Activated CD4-positive, alpha-beta memory T cell treated with anti-CD3 and anti-CD28 coated beads for 36 hours (primary cell): ENCODE data around the gene OTUD6A. TPM values are rescaled to one million over a fixed set of nuclear protein-coding genes. Genes with fewer than 3 reads are reported as not detected.

ENCODE experiments used
- CTCF ChIA-PET: fragments of 350-600 bp; sonication (Branson Sonifier 250); formaldehyde crosslinking; loops from one replicate; lab custom pipeline; 2021; ENCODE audit warnings: antibody characterized with exemption, inconsistent platforms; lab: Charles Lee
- POLR2A ChIA-PET: fragments of 350-600 bp; sonication (Branson Sonifier 250); formaldehyde crosslinking; loops from one replicate; lab custom pipeline; 2021; ENCODE audit warnings: antibody characterized with exemption; lab: Charles Lee
- DNase-seq: peaks from one replicate; pipeline ENCODE4 v3.0.0-alpha.2; 2020
- H3K27ac Mint-ChIP-seq: one replicate; pipeline ENCODE4 v1.8.0; 2021; ENCODE audit warnings: mixed read lengths
- H3K27me3 Mint-ChIP-seq: one replicate; pipeline ENCODE4 v1.8.0; 2021; ENCODE audit warnings: mixed read lengths
- H3K36me3 Mint-ChIP-seq: one replicate; pipeline ENCODE4 v1.8.0; 2021; ENCODE audit warnings: mixed read lengths
- H3K4me1 Mint-ChIP-seq: one replicate; pipeline ENCODE4 v1.8.0; 2021; ENCODE audit warnings: low read depth, mixed read lengths
- H3K4me3 Mint-ChIP-seq: one replicate; pipeline ENCODE4 v1.8.0; 2021; ENCODE audit warnings: mild to moderate bottlenecking, mixed read lengths
- H3K9me3 Mint-ChIP-seq: one replicate; pipeline ENCODE4 v1.8.0; 2021; ENCODE audit warnings: mixed read lengths
- intact Hi-C: fragments of 100-400 bp; cut with micrococcal nuclease; formaldehyde crosslinking; loops from one replicate; pipeline ENCODE4 v1.15.1; 2023
- total RNA-seq, 2 experiments: library from RNA; stranded (reverse); gene quantifications; one replicate each; pipeline ENCODE4 v1.2.3, GENCODE V29; 2021

OTUD6A gene
- total RNA-seq, 2 experiments from 2014 or later = not detected

DNA sequence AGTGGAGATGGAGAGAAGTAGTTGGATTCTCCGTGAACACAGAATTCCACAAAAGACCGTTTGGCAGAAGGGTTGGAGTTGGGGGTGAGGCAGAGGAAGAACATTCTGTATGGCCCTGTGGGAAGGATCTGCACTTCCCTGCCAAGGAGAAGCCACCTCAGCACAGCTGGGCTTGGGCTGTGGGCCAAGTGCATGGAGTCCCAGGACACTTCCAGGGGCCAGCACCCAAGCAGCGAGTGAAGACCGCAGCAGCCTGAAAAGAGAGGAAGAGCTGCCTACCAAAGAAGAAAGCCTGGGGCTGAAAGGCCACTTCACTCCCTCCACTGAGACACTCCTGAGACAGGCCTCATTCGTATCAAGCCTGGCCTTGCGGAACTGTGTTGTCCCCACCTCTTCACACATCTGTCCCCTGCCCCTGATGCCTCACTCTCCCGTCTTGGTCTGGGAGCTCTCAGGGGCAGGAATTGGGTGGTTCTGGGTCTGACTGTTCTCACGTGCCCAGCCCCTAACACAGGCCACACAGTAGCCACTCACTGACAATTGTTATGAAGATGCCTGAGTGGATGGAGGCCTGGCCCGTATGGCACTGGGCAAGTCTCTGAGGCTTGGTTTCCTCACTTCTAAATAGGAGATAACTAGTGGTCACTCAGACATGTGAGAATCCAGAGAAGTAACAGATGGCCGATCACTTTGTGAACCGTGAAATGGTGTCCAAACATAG is 9.2 kb upstream of the OTUD6A start:
- DNase-seq = no peak

DNA sequence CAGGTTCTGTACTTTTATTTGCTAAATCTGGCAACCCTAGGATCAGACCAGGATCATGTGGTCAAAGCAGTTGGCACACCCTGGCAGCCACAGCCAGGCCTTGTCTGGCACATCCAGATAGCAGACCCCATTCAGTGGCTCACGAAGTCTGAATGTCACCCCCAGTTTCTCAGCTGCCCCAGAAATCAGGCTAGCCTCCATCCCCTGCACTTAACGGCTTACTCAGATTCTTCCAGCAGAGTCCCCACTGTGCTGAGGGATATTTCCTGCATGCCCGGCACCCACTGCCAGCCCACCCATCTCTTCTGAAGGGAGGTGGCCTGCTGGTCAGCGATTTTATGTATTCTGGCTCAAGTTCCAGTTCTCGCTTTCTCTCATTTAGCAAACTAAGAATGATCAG is 7.9 kb upstream of the OTUD6A start:
- intact Hi-C loops = no loop called here
- ChIA-PET CTCF (no interaction called here), POLR2A (no interaction called here)
- no peak for DNase-seq
- H3K4me3 Mint-ChIP-seq = no peak overlapping the region
- H3K27ac Mint-ChIP-seq = no peak overlapping the region
- no peaks in the 10 kb centered on the region for H3K4me1 Mint-ChIP-seq
- H3K9me3 Mint-ChIP-seq = no peaks in the 10 kb centered on the region
- H3K27me3 Mint-ChIP-seq = no peaks in the 10 kb centered on the region
- H3K36me3 Mint-ChIP-seq = no peaks in the 10 kb centered on the region

More for the DNA sequence above, 9.2 kb upstream of the OTUD6A start:
- no peaks in the 10 kb centered on the region for H3K9me3 Mint-ChIP-seq
- no peak overlapping the region for H3K27ac Mint-ChIP-seq
- H3K4me1 Mint-ChIP-seq = no peaks in the 10 kb centered on the region
- H3K36me3 Mint-ChIP-seq = no peaks in the 10 kb centered on the region
- no peak overlapping the region for H3K4me3 Mint-ChIP-seq
- H3K27me3 Mint-ChIP-seq = no peaks in the 10 kb centered on the region
- CTCF ChIA-PET = no interaction called here
- intact Hi-C loops = no loop called here
- POLR2A ChIA-PET = no interaction called here

DNA sequence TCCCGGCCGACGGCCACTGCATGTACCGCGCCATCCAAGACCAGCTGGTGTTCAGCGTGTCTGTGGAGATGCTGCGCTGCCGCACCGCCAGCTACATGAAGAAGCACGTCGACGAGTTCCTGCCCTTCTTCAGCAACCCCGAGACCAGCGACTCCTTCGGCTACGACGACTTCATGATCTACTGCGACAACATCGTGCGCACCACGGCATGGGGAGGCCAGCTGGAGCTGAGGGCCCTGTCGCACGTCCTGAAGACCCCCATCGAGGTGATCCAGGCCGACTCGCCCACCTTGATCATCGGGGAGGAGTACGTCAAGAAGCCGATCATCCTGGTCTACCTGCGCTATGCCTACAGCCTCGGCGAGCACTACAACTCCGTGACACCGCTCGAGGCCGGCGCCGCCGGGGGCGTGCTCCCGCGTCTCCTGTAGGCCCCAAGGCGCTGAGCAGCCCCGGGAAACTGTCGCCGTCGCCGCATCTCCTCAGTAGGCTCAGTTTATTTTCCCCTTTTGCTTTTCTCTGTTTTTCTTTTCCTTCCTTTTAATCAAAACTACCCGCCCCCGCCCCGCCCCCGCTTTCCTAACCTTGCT is 799 bp downstream of the OTUD6A start:
- Mint-ChIP-seq H3K27me3 (no peaks in the 10 kb centered on the region), H3K4me1 (no peaks in the 10 kb centered on the region), H3K27ac (no peak overlapping the region), H3K36me3 (no peaks in the 10 kb centered on the region), H3K4me3 (no peak overlapping the region), H3K9me3 (no peaks in the 10 kb centered on the region)
- CTCF ChIA-PET = no interaction called here
- no peak for DNase-seq
- intact Hi-C loops = no loop called here
- POLR2A ChIA-PET = no interaction called here

GRCh38 chrX:70066646-70067045 is 4.4 kb downstream of the OTUD6A start:
- intact Hi-C loops = no loop called here
- no peaks in the 10 kb centered on the region for H3K27me3 Mint-ChIP-seq
- no peaks in the 10 kb centered on the region for H3K4me1 Mint-ChIP-seq
- H3K4me3 Mint-ChIP-seq = no peak overlapping the region
- DNase-seq = no peak
- ChIA-PET POLR2A (no interaction called here), CTCF (no interaction called here)
- H3K27ac Mint-ChIP-seq = no peak overlapping the region
- no peaks in the 10 kb centered on the region for H3K36me3 Mint-ChIP-seq
- no peaks in the 10 kb centered on the region for H3K9me3 Mint-ChIP-seq

DNA sequence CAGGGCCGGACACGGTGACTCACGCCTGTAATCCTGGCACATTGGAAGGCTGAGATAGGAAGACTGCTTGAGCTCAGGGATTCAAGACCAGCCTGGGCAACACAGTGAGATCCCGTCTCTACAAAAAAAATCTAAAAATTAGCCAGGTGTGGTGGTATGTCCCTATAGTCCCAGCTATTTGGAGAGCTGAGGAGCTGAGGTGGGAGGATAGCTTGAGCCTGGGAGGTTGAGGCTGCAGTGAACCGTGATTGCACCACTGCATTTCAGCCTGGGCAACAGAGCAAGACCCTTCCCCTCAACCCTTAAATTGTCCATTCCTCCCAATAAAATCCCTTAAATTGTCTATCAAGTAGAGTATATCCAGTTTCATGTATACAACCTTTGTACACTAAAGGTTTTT is 17.0 kb downstream of the OTUD6A start:
- Mint-ChIP-seq H3K4me1 (no peaks in the 10 kb centered on the region), H3K9me3 (no peaks in the 10 kb centered on the region), H3K4me3 (no peak overlapping the region), H3K27me3 (no peaks in the 10 kb centered on the region), H3K27ac (no peak overlapping the region), H3K36me3 (no peaks in the 10 kb centered on the region)
- no peak for DNase-seq
- intact Hi-C loops = no loop called here
- CTCF ChIA-PET = no interaction called here
- POLR2A ChIA-PET = no interaction called here

- intact Hi-C loops = no loop called here
- Mint-ChIP-seq H3K4me1 (no peaks in the 10 kb centered on the region), H3K27ac (no peak overlapping the region), H3K36me3 (no peaks in the 10 kb centered on the region), H3K9me3 (no peaks in the 10 kb centered on the region), H3K4me3 (no peak overlapping the region), H3K27me3 (no peaks in the 10 kb centered on the region)
- ChIA-PET CTCF (no interaction called here), POLR2A (no interaction called here)
- no peak for DNase-seq
Measured at GRCh38 chrX:70079870-70080269, 17.6 kb downstream of the OTUD6A start.

DNA sequence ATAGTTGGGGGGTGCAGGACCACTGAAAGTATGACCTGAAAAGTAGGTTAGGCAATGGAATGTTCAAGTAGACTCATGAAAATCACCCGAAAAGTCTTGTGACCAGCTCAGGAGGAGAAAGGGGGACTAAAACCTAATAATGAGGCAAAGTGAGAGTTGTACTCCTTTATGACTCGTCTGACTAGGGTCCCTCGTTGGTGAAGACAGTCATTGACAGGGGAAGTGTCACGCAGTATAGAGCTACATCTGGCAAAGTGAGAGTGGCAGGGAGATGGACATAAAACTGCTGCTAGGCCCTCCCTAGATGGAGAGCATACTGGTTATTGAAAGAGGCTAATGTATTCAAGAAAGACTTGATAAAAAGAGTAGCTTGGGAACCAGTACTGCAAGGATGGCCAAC is 20.5 kb downstream of the OTUD6A start:
- Mint-ChIP-seq H3K4me3 (no peak overlapping the region), H3K27me3 (no peaks in the 10 kb centered on the region), H3K4me1 (no peaks in the 10 kb centered on the region), H3K9me3 (no peaks in the 10 kb centered on the region), H3K27ac (no peak overlapping the region), H3K36me3 (no peaks in the 10 kb centered on the region)
- ChIA-PET POLR2A (no interaction called here), CTCF (no interaction called here)
- DNase-seq = no peak
- intact Hi-C loops = no loop called here

DNA sequence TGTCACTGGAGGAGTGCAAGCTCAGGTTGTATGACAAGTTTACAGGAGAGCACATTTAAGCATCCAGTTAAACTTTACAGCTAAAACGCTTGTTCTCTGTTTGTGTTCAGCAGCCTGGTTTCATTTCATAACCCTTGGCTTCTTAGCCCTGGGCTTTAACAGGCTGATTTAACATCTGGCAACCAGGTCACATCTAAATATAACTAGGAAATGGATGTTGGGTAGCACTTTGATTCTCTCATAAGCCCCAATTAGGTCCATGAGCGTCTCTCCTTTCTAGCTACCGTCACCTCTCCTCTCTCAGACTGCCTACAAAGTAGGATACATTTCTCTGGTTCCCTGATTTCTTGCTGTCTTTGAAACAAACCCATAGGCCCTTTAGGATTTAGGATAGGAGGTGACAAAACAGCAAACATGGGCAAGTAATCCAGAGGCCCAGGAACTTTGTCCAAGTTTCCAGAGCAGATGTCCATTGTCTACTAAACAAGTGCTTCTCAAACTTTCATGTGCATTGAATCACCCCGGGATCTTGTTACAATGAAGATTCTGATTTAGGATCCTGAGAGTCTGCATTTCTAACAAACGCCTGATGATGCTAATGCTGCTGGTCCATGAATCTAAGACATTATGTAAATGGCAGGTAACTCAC is 22.5 kb downstream of the OTUD6A start:
- H3K4me3 Mint-ChIP-seq = no peak overlapping the region
- ChIA-PET POLR2A (no interaction called here), CTCF (no interaction called here)
- H3K4me1 Mint-ChIP-seq = no peaks in the 10 kb centered on the region
- H3K27ac Mint-ChIP-seq = no peak overlapping the region
- DNase-seq = no peak
- H3K27me3 Mint-ChIP-seq = no peaks in the 10 kb centered on the region
- no peaks in the 10 kb centered on the region for H3K36me3 Mint-ChIP-seq
- intact Hi-C loops = no loop called here
- no peaks in the 10 kb centered on the region for H3K9me3 Mint-ChIP-seq

DNA sequence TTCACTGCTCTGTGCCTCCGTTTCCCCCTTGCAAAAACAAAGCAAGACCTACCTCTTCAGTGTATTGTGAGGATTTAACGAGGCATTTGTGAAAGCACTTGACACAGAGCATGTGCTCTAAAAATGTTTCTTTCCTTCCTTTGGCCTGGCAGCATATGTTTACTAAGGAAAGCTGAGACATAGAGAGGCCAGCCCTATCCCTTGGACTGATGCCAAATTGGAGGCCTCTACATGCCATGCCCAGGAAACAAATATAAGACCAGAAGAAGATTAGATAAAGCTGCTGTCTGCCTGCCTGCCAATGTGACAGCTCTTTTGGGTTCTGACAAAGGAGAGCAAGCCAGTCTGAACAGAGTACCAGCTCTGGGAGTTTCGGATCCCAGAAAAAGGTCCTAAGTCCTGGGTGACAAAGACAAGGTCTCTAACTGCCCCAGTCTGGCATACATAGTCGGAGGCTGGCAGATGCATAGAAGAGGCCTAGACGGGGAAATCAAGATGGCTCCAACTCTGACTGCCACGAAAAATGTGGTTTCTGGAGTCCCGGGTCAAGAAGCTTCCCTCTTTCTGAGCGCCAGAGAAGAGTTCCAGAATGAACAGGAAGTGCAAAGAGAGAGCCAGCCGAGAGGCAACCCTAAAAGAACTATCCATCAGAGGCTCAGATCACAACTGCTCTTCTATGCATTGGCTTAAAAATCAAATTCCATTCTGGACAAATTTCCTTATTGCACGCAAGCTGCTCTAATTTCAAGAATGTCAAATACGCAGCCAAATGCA is 25.8 kb downstream of the OTUD6A start:
- no peak overlapping the region for H3K27ac Mint-ChIP-seq
- H3K9me3 Mint-ChIP-seq = no peaks in the 10 kb centered on the region
- no peaks in the 10 kb centered on the region for H3K36me3 Mint-ChIP-seq
- no peaks in the 10 kb centered on the region for H3K27me3 Mint-ChIP-seq
- ChIA-PET CTCF (interaction anchor here (1.7 kb wide), 1 partner anchor 9 kb away, joined by 6 read pairs; no protein-coding TSS in a partner anchor), POLR2A (no interaction called here)
- intact Hi-C loops = no loop called here
- H3K4me3 Mint-ChIP-seq = no peak overlapping the region
- H3K4me1 Mint-ChIP-seq = no peaks in the 10 kb centered on the region
- no peak for DNase-seq

DNA sequence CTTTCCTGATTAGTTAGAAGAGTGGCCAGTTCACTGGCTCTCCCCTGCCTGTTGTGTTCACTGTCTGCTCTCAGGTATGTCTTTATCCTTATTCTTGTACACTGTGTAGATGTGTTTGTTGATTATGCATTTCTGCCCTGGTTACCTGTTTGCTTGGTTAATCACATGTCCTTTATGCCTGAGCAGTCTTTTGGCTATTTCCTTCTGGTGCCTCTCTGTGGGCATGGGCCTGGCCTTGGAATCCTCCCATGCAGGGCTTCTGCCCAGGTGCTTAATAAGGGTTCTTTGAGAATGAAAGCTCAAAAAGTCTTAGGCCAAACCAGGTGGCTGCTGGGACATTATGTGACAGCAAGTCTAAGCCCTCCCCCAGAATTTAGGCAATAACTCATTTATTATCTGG is 26.5 kb downstream of the OTUD6A start:
- H3K27me3 Mint-ChIP-seq = no peaks in the 10 kb centered on the region
- intact Hi-C loops = no loop called here
- H3K4me1 Mint-ChIP-seq = no peaks in the 10 kb centered on the region

DNA sequence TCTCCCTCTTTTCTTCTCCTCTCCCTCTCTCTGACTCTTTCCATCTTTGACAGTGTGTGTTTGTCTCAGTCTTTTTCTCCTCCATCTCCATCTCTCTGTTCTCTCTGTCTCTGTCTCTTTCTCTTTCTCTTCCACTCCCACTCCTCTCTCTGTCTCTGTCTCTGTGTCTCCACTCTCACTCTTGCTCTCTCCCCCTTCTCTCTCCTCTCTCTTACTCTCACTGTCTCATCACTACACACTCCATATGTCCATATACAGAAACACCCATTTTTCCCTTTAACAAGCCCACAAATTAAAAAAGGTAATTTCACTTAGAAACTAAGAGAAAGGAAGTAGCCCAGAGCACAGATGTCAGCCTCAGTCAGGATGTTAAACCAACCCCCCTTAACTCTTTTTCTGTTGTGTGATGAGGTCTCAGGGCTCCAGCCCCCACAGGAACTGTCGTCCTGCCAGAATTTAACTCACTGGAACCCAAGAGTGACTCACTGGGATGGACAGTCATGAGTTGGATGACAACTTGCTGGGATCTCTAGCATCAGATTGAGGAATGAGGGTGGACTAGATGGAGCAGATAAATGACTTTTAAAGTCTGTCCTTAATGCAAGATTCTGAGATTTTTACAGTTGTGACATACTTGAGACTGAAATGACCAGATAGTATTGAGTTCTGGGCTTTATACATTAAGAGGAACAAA is 27.5 kb downstream of the OTUD6A start:
- DNase-seq = no peak
- Mint-ChIP-seq H3K36me3 (no peaks in the 10 kb centered on the region), H3K9me3 (no peaks in the 10 kb centered on the region), H3K27me3 (no peaks in the 10 kb centered on the region), H3K4me1 (no peaks in the 10 kb centered on the region), H3K4me3 (no peak overlapping the region), H3K27ac (no peak overlapping the region)
- CTCF ChIA-PET = no interaction called here
- intact Hi-C loops = no loop called here
- POLR2A ChIA-PET = no interaction called here

More for the DNA sequence above, 26.5 kb downstream of the OTUD6A start:
- H3K27ac Mint-ChIP-seq = no peak overlapping the region
- ChIA-PET CTCF (interaction anchor here (1.7 kb wide), 1 partner anchor 9 kb away, joined by 6 read pairs; no protein-coding TSS in a partner anchor), POLR2A (no interaction called here)
- H3K4me3 Mint-ChIP-seq = no peak overlapping the region
- DNase-seq = no peak
- H3K9me3 Mint-ChIP-seq = no peaks in the 10 kb centered on the region
- H3K36me3 Mint-ChIP-seq = no peaks in the 10 kb centered on the region

DNA sequence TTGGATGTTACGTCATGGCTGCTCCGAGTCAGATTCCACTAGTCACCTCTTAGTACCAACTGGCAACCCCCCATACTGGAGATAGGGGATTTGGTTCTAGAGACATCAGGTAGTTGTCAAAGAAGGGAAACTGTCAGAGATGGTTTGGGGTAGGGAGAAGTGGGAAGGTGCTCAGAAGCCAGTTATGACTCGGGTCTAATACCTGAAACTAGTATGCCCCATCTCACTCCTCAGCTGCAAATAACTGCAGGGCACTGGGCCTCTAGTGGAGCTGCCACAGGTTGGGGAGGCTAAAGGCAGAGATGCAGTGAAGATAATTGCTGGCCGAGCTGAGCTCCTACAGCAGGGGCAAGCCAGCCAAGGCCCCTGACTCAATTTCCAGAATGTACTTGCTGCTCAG is 30.0 kb downstream of the OTUD6A start:
- H3K4me3 Mint-ChIP-seq = no peak overlapping the region
- no peak overlapping the region for H3K27ac Mint-ChIP-seq
- intact Hi-C loops = no loop called here
- POLR2A ChIA-PET = no interaction called here
- CTCF ChIA-PET = no interaction called here
- H3K36me3 Mint-ChIP-seq = no peaks in the 10 kb centered on the region
- no peaks in the 10 kb centered on the region for H3K27me3 Mint-ChIP-seq
- H3K4me1 Mint-ChIP-seq = no peaks in the 10 kb centered on the region
- DNase-seq = no peak
- H3K9me3 Mint-ChIP-seq = no peaks in the 10 kb centered on the region
